Activated B cell treated with CpG ODN at 0.5 μM for 24 hours (primary cell): ENCODE measurements around the gene SLF2. TPM values are rescaled to one million over a fixed set of nuclear protein-coding genes. Genes with fewer than 3 reads are reported as not detected.
A peak's percentile ranks its signal among the peaks of the same experiment; 100 is the strongest.

Source experiments
- ATAC-seq: fragments of 200-7000 bp; cut with Tn5 transposase; one replicate; pipeline ENCODE4 v1.10.0; 2021; ENCODE audit warnings: low read depth, mild to moderate bottlenecking, moderate library complexity
- CTCF ChIA-PET: fragments of 350-600 bp; sonication (Branson Sonifier 250); formaldehyde crosslinking; loops from one replicate; lab custom pipeline; 2021; ENCODE audit warnings: antibody characterized with exemption; lab: Charles Lee
- POLR2A ChIA-PET: fragments of 350-600 bp; sonication (Branson Sonifier 250); formaldehyde crosslinking; loops from one replicate; lab custom pipeline; 2021; ENCODE audit warnings: antibody characterized with exemption; lab: Charles Lee
- DNase-seq: peaks from one replicate; pipeline ENCODE4 v3.0.0; 2022
- H3K27ac Mint-ChIP-seq: one replicate; pipeline ENCODE4 v1.8.0; 2020; ENCODE audit warnings: mixed read lengths
- H3K27me3 Mint-ChIP-seq: one replicate; pipeline ENCODE4 v1.8.0; 2021; ENCODE audit warnings: mixed read lengths
- H3K36me3 Mint-ChIP-seq: one replicate; pipeline ENCODE4 v1.8.0; 2021; ENCODE audit warnings: low read depth, mixed read lengths
- H3K4me1 Mint-ChIP-seq: one replicate; pipeline ENCODE4 v1.8.0; 2021; ENCODE audit warnings: mixed read lengths
- H3K4me3 Mint-ChIP-seq: one replicate; pipeline ENCODE4 v1.8.0; 2020; ENCODE audit warnings: mild to moderate bottlenecking, mixed read lengths
- H3K9me3 Mint-ChIP-seq: one replicate; pipeline ENCODE4 v1.8.0; 2020; ENCODE audit warnings: mixed read lengths
- intact Hi-C: fragments of 100-400 bp; cut with micrococcal nuclease; formaldehyde crosslinking; loops from one replicate; pipeline ENCODE4 v1.15.1; 2024
- total RNA-seq: library from RNA; stranded (reverse); gene quantifications from 2 replicates; pipeline ENCODE4 v1.2.3, GENCODE V29; 2022
- TF ChIP-seq, protein P1 (sequence below): fragments of 200-600 bp; IDR thresholded peaks from one replicate; pipeline ENCODE4 v1.8.0; 2022; ENCODE audit warnings: antibody characterized with exemption, mild to moderate bottlenecking

Gene SLF2
- total RNA-seq, 1 donor from 2014 or later, result 35.5 TPM

DNA sequence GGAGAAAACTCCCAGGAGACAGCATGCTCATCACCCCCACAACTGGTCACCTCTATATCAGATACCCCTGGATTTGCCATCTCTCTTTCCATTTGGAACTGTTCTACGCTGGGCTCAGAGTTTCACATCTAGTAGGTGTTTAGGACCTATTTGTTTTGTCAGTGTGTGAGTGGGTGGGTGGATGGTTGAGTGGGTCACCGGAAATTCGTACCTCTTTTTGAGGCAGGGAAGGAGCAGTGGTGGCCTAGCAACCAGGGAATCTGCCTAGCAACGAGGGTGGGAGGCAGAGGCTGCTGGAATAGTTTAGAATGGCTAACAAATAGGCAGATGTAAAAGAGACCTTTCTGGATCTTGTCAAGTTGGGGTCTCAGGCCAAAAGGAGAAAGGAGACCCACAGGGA is 23.2 kb upstream of the SLF2 start:
- H3K27me3 Mint-ChIP-seq, result peaks cover 40% of the 10 kb centered on the region

DNA sequence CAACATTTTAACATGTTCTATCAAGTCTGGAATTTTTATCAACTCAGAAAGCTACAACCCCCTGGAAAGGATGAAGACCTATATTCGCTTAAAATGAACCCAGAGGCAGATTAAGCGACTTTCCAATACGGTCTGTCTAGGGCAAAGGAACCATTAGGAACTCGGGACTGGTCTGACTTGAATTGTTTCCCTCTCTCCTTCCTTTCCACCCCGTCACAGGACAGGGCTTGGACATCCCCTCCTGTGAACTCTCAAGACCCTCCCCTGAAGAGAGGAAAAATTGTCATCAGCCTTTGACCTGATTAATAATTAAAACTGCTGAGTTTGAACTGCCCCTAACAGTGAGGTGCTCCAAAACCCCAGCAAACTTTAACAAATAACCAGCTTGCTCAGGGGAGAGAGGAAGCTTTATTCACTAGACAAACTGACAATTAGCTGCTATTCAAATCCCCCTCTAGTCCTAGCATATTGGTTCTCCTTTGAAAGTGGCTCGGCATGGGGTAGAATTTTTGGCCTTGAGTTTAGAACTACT is 22.6 kb upstream of the SLF2 start:
- ChIA-PET CTCF (no interaction called here), POLR2A (no interaction called here)
- H3K4me3 Mint-ChIP-seq, result no peak overlapping the region
- DNase-seq, result no peak
- H3K4me1 Mint-ChIP-seq, result peaks cover 7% of the 10 kb centered on the region
- peaks cover 40% of the 10 kb centered on the region for H3K27me3 Mint-ChIP-seq
- H3K27ac Mint-ChIP-seq, result no peak overlapping the region
- H3K36me3 Mint-ChIP-seq, result no peaks in the 10 kb centered on the region
- intact Hi-C loops, result no loop called here
- TF ChIP-seq, protein P1, sequence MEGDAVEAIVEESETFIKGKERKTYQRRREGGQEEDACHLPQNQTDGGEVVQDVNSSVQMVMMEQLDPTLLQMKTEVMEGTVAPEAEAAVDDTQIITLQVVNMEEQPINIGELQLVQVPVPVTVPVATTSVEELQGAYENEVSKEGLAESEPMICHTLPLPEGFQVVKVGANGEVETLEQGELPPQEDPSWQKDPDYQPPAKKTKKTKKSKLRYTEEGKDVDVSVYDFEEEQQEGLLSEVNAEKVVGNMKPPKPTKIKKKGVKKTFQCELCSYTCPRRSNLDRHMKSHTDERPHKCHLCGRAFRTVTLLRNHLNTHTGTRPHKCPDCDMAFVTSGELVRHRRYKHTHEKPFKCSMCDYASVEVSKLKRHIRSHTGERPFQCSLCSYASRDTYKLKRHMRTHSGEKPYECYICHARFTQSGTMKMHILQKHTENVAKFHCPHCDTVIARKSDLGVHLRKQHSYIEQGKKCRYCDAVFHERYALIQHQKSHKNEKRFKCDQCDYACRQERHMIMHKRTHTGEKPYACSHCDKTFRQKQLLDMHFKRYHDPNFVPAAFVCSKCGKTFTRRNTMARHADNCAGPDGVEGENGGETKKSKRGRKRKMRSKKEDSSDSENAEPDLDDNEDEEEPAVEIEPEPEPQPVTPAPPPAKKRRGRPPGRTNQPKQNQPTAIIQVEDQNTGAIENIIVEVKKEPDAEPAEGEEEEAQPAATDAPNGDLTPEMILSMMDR, result no peak
- no peak for ATAC-seq
- no peaks in the 10 kb centered on the region for H3K9me3 Mint-ChIP-seq

More for the DNA sequence above, 23.2 kb upstream of the SLF2 start:
- Mint-ChIP-seq H3K4me3 (no peak overlapping the region), H3K36me3 (no peaks in the 10 kb centered on the region), H3K27ac (no peak overlapping the region), H3K4me1 (peaks cover under 1% of the 10 kb centered on the region), H3K9me3 (no peaks in the 10 kb centered on the region)
- TF ChIP-seq, protein P1, result no peak
- CTCF ChIA-PET, result no interaction called here
- ATAC-seq (no peak), DNase-seq (no peak)
- intact Hi-C loops, result no loop called here
- POLR2A ChIA-PET, result no interaction called here

- no peaks in the 10 kb centered on the region for H3K36me3 Mint-ChIP-seq
- intact Hi-C loops, result no loop called here
- ChIA-PET CTCF (no interaction called here), POLR2A (no interaction called here)
- DNase-seq, result no peak
- ATAC-seq, result no peak
- TF ChIP-seq, protein P1, result no peak
- peaks cover 13% of the 10 kb centered on the region for H3K4me1 Mint-ChIP-seq
- H3K9me3 Mint-ChIP-seq, result no peaks in the 10 kb centered on the region
- H3K4me3 Mint-ChIP-seq, result no peak overlapping the region
- H3K27me3 Mint-ChIP-seq, result peaks cover 40% of the 10 kb centered on the region
- peak overlapping the region; percentile 2 for H3K27ac Mint-ChIP-seq
These were observed 22.0 kb upstream of the SLF2 start for GRCh38 chr10:100890673-100891317.

DNA sequence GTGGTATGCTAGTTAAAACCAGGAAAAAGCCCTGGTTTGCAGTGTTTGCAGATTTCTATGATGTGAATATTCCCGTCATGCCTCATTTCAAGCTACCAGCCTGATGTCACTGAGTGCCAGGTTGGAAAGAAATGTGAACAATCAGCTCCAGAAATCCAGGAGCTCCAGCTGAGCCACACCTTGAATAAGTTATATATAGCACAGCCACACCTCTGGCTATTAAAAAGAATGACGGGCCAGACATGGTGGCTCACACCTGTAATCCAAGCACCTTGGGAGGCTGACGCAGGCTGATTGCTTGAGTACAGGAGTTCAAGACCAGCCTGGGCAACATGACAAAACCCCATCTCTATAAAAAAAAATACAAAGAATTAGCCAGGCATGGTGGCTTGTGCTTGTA is 18.7 kb upstream of the SLF2 start:
- no peak for DNase-seq

More for the DNA sequence above, 18.7 kb upstream of the SLF2 start:
- ATAC-seq, result no peak
- Mint-ChIP-seq H3K27ac (no peak overlapping the region), H3K4me1 (peaks cover 16% of the 10 kb centered on the region), H3K36me3 (no peaks in the 10 kb centered on the region), H3K9me3 (no peaks in the 10 kb centered on the region), H3K27me3 (peaks cover 31% of the 10 kb centered on the region), H3K4me3 (no peak overlapping the region)
- intact Hi-C loops, result no loop called here
- ChIA-PET POLR2A (no interaction called here), CTCF (interaction anchor here (0.9 kb wide), 1 partner anchor 45 kb away, joined by 3 read pairs; no protein-coding TSS in a partner anchor)
- TF ChIP-seq, protein P1, result no peak
